Cardiac septum (tissue), 1 donor: ENCODE measurements around the gene TMEM120B. TPM values are rescaled to one million over a fixed set of nuclear protein-coding genes. Genes with fewer than 3 reads are reported as not detected.

Experiments used
- DNase-seq: peaks from one replicate; pipeline ENCODE4 v3.0.0-alpha.2; 2020; ENCODE audit warnings: low spot score
- intact Hi-C: fragments of 100-400 bp; cut with DNase I; formaldehyde crosslinking; loops from one replicate; pipeline ENCODE4 v1.14.0; 2022
- total RNA-seq: library from RNA; stranded (reverse); fragmentation: NEBNext Ultra II Directional; extraction: Animal tissue kit (Norgen Biotek cat#: 25700); gene quantifications from one replicate; pipeline ENCODE4 v1.2.1, GENCODE V29; 2021
- donor health status: DM: no; HTN: no; CAD: no.

The TMEM120B gene
- total RNA-seq, 1 donor from 2014 or later = 6.2 TPM

DNA sequence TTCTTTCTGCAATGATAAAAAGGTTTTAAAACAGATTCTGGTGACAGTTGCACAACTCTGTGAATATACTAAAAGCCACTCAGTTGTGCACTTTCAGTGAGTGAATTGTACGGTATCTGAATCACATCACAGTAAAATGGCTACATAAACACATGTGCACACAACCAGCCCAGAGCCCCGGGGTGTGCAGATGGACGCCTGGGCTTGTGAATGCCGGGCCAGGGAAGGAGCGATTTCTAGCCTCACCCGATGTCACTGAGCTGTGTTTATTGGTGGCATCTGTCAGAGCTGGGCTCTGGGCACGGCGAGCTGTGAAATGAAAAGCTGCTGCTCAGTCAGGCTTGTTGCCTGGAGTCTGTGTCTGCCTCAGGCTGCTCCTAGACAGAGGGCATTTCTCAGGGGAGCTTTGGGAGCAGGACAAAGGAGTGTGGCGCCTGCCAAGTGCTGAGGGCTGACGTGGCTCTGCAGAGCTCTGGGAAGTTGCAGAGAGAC lies 55.0 kb downstream of the TMEM120B start:
- intact Hi-C loops = no loop called here
- DNase-seq = no peak

GRCh38 chr12:121769297-121769830 lies 56.8 kb downstream of the TMEM120B start:
- no peak for DNase-seq
- intact Hi-C loops = no loop called here

DNA sequence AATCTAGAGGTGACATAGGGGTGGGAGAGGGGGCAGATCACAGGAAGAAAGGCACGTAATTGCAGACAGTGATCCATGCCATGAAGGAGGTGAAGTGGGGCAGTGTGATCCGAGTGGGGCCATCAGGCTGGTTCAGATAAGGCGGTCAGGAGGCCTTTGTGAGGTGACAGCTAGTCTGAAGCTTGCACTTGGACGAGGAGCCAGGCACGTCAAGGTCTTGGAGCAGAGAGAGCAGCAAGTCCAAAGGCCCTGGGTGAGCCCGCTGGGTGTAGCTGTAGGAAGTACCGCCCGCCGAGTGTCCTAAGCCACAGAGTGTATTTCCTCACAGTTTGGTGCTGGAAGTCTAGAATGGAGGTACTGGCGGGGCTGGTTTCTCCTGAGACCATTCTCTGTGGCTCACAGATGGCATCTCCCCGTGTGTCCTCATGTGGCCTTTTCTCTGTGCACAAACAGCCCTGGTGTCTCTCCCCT lies 57.3 kb downstream of the TMEM120B start:
- no peak for DNase-seq
- intact Hi-C loops = no loop called here

GRCh38 chr12:121770388-121770787 lies 57.8 kb downstream of the TMEM120B start:
- intact Hi-C loops = no loop called here

GRCh38 chr12:121770813-121771625 lies 58.5 kb downstream of the TMEM120B start:
- intact Hi-C loops = no loop called here
- DNase-seq = no peak

More at GRCh38 chr12:121770388-121770787, 57.8 kb downstream of the TMEM120B start:
- no peak for DNase-seq

- no peak for DNase-seq
- intact Hi-C loops = loop anchor here (1.0 kb wide), 1 partner anchor 76 kb away; no protein-coding TSS in a partner anchor
Measured at GRCh38 chr12:121773011-121773777, 60.6 kb downstream of the TMEM120B start.

DNA sequence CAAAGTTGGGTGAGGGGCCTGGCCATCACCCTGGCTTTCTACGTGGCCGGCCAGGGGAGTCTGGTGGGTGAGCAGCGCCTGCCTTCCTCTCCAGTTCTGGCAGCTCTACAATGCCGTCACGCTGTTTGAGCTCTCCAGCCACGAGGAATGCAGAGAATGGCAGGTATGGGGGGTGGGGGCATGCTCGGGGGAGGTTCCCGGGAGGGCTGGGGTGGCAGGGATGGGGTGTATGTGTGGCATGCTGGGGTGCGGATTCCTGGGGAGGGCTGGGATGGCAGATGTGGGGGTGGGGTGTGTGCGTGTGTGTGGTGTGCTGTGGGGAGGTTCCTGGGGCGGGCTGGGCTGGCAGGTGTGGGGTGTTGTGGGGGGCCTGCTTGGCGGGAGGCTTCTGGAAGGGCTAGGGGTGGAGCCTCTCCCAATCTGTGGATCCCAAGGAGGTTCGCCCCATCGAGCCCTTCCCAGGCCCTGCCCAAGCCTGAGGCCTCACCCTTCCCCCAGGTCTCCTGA lies 62.5 kb downstream of the TMEM120B start:
- no peak for DNase-seq
- intact Hi-C loops = loop anchor here (5.0 kb wide), 1 partner anchor 37 kb away; no protein-coding TSS in a partner anchor

- intact Hi-C loops = loop anchor here (5.0 kb wide), 1 partner anchor 37 kb away; no protein-coding TSS in a partner anchor
- no peak for DNase-seq
Measured at GRCh38 chr12:121775501-121775900, 62.9 kb downstream of the TMEM120B start.

DNA sequence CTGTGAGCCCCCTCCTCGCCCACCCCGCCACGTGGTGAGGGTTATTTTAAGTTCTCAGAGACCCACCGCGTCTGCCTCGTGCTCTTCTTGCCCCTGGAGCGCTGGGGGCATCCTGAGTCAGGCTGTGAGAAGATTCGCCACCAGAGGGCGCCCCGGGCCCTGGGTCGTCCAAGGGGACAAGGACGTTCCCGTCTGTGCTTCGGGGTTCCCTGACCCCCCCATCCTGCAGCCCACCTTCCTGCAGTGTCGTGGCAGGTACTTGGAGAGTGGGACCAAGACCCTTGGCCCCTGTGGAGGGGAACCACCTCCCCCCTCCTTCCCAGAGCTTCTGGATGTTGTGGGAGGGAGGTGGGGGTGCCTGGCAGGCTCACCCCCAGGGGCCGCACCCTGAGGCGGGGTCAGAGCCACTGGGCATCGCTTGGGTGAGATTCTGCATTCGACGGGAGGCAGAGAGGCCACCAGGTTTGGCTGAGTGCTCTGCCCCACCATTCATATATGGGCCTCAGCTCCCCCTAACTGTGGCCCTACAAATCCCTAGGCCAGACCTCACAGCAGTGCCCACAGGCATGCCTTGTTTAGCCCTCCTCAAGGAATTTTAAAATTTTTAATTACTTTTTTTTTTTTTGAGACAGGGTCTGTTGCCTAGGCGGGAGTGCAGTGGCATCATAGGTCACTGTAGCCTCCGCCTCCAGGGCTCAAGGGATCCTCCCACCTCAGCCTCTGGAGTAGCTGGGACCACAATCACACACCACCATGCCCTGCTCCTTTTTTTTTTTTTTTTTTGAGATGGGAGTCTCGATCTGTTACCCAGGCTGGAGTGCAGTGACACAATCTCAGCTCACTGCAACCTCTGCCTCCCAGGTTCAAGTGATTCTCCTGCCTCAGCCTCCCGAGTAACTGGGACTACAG lies 63.9 kb downstream of the TMEM120B start:
- DNase-seq = peak; percentile 93
- intact Hi-C loops = loop anchor here (2.0 to 5.0 kb wide), 2 partner anchors 18 to 36 kb away; no protein-coding TSS in a partner anchor

DNA sequence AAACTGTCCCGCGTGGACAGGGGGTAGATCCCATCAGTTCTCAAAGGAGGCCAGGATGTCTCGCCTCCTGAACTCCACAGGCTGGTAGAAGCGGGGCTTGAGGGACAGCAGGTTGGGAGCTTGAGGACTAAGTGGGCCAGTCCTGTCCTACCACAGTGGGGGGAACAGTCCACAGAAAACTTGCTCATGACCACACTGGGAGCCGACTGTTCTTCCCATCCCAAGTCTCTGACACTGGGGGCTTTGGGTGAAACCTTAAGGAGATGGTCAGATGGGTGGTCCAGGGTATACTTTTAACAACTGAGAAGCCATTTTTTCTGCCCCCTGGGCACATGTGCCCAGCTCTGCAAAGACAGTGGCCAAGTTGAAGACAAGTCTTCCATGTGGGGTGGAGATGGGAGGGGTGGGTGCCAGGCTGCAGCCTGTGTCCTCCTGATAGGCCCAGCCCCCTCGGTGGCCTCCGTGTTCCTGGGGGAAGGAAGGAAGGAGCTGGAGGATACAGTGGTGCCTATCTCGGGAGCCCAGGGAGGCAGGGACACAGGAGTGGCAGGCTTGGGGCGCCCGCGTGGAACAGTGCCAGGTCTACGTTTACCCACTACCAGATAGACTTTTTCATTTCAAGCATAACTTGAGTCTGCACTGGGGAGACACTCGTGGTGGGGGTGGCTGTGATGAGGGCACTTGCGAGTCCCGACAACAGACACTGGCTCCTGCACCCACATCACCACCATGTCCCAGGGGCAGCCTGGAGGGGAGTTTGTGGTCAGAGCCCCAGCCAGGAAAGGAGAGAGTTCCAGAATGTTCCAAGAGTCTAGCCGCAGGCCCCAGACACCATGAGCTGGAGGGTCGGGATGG lies 66.2 kb downstream of the TMEM120B start:
- intact Hi-C loops = loop anchor here (5.0 kb wide), 1 partner anchor 34 kb away; no protein-coding TSS in a partner anchor
- DNase-seq = no peak

- no peak for DNase-seq
- intact Hi-C loops = loop anchor here (5.0 kb wide), 1 partner anchor 33 kb away; no protein-coding TSS in a partner anchor
Measured at GRCh38 chr12:121779422-121779895, 66.9 kb downstream of the TMEM120B start.

- no peak for DNase-seq
- intact Hi-C loops = no loop called here
Measured at GRCh38 chr12:121780429-121780828, 67.9 kb downstream of the TMEM120B start.

DNA sequence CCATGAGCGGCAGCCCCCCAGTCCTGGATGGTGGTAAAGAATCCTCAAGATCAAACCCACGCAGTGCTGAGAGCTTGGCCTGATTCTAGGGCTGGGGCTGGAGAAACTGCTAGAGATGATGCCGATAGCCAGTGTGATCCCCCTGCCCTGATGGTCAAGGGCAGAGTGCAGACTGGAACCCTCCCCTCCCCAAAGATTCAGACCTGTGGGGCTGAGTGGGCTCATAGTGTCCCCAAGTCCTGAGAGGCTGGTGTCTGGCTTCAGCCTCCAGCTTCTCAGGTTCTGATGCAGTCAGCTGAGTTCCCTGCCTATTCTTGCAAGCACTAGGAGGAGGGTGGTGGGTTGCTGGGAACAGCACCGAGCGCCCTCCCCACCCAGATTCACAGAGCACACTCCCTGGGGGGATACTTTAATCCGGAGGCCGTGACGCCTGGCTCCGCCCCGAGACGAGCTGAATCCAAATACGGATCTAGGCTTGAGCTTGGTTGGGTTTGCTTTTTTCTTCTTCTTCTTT lies 69.0 kb downstream of the TMEM120B start:
- intact Hi-C loops = no loop called here
- no peak for DNase-seq

GRCh38 chr12:121781998-121782979 lies 69.7 kb downstream of the TMEM120B start:
- intact Hi-C loops = no loop called here
- no peak for DNase-seq

DNA sequence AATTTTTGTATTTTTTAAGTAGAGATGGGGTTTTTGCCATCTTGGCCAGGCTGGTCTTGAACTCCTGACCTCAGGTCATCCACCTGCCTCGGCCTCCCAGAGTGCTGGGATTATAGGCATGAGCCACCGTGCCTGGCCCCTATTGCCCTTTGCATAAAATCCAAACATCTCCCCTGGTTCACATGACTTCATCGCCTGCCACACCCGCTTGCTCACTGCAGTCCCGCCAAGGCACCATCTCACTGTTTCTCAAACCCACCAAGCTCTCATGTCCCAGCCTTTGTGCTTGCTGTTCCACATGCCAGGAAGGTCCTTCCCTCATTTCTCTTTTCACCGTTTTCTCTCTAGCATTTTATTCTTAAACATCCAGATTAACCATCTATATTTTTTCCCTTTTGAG lies 71.2 kb downstream of the TMEM120B start:
- no peak for DNase-seq
- intact Hi-C loops = no loop called here

DNA sequence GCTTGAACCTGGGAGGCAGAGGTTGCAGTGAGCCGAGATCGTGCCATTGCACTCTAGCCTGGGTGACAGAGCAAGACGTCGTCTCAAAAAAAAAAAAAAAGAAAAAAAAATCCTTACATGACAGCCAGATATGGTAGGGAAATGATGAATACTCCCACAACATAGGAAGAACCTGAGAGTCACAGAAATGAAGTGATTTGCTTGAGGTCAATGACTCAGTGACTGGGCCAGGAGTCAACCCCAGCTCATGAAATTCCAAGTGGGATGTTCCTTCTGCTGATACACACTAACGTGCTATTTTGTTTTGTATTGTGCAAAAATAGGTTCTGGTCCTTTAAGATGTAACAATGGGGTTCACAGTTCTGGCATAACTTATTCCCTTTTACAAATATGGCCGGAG lies 71.9 kb downstream of the TMEM120B start:
- no peak for DNase-seq
- intact Hi-C loops = no loop called here
